Right lobe of liver (tissue), 4 donors: ENCODE measurements around the gene POLR1B.
"Not testable (repeated sequence)": the region's sequence is repeated elsewhere in the genome, so short reads cannot be mapped to it uniquely, and the experiment has no call there.

Source experiments
- POLR2A ChIP-seq: fragments of 450-650 bp; IDR thresholded peaks from one replicate; pipeline ENCODE4 v1.6.1; 2017; ENCODE audit warnings: antibody characterized with exemption, mild to moderate bottlenecking
- TF ChIP-seq, protein P1 (sequence below), 4 donors: fragments of 200-600 bp in 3 of 4; fragments of 450-650 bp in 1 of 4; IDR thresholded peaks; one replicate each; pipeline versions ENCODE4 v1.5.1 to v1.8.0; 2016 to 2022; ENCODE audit warnings: antibody characterized with exemption in 4 of 4, mild to moderate bottlenecking in 2 of 4
- donor health status: DM: no; HTN: no; CAD: no.
- donor health status: DM: no; HTN: no; CAD: no.
- donor health status: DM: no; HTN: yes; CAD: no.

DNA sequence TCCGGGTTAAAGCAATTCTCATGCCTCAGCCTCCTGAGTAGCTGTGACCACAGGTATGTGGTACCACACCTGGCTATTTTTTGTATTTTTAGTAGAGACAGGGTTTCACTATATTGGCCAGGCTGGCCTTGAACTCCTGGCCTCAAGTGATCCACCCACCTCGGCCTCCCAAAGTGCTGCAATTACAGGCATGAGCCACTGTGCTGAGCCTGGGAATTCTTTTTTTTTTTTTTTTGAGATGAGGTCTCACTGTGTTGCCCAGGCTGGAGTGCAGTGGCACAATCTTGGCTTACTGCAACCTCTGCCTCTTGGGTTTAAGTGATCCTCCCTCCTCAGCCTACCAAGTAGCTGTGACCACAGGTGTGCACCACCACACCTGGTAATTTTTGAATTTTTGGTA, 73.5 kb downstream of the POLR1B start:
- TF ChIP-seq, protein P1, sequence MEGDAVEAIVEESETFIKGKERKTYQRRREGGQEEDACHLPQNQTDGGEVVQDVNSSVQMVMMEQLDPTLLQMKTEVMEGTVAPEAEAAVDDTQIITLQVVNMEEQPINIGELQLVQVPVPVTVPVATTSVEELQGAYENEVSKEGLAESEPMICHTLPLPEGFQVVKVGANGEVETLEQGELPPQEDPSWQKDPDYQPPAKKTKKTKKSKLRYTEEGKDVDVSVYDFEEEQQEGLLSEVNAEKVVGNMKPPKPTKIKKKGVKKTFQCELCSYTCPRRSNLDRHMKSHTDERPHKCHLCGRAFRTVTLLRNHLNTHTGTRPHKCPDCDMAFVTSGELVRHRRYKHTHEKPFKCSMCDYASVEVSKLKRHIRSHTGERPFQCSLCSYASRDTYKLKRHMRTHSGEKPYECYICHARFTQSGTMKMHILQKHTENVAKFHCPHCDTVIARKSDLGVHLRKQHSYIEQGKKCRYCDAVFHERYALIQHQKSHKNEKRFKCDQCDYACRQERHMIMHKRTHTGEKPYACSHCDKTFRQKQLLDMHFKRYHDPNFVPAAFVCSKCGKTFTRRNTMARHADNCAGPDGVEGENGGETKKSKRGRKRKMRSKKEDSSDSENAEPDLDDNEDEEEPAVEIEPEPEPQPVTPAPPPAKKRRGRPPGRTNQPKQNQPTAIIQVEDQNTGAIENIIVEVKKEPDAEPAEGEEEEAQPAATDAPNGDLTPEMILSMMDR (IDR thresholded peaks at IDR 0.05): not testable (repeated sequence)
- TF ChIP-seq POLR2A: not testable (repeated sequence)
